ENCODE results near the gene ANK3. TPM values are rescaled to one million over a fixed set of nuclear protein-coding genes. Genes with fewer than 3 reads are reported as not detected.

ANK3 gene
- total RNA-seq, 4 donors from 2014 or later = 6.4 to 23.2 (median 13.5) TPM

DNA sequence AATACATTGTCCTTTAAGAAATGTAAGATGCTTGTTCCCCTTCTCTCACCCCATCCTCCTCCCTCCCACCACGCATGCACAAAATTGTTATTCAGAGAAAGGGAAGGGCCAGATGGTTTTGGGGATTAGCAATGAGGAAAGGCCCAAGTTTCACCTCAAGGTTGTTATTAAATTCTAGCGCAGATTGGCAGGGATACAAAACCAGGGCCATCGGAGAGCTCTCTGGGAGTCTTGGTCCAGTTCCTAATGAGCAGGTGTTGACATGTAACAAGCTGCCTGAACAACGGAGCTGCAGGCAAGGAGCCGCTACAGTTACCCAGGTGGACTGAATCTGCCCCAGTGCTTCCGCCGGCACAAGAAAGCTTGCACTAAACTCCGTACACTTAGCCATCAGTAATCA is 9.7 kb upstream of the ANK3 start:
- TF ChIP-seq, protein P1, sequence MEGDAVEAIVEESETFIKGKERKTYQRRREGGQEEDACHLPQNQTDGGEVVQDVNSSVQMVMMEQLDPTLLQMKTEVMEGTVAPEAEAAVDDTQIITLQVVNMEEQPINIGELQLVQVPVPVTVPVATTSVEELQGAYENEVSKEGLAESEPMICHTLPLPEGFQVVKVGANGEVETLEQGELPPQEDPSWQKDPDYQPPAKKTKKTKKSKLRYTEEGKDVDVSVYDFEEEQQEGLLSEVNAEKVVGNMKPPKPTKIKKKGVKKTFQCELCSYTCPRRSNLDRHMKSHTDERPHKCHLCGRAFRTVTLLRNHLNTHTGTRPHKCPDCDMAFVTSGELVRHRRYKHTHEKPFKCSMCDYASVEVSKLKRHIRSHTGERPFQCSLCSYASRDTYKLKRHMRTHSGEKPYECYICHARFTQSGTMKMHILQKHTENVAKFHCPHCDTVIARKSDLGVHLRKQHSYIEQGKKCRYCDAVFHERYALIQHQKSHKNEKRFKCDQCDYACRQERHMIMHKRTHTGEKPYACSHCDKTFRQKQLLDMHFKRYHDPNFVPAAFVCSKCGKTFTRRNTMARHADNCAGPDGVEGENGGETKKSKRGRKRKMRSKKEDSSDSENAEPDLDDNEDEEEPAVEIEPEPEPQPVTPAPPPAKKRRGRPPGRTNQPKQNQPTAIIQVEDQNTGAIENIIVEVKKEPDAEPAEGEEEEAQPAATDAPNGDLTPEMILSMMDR (IDR thresholded peaks at IDR 0.05; ENCODE audit: low read depth) = no peak

DNA sequence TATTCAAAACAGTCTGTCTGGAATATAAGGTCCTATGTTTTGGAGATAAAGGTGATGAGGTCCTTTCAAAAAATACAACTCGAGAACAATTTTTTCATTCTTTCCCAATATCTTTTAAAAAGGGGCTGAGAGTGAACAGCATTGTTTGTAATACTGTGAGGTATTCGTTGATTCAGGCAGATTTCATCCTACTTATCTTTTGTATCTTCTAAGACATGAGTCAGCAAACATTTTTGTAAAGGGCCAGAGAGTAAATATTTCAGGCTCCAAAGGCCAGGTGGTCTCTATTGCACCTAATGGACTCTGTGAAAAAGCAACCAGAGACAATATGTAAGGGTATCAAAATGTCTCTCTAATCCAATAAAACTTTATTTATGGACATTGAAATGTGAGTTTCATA is 8.1 kb upstream of the ANK3 start:
- TF ChIP-seq, protein P1 (IDR thresholded peaks at IDR 0.05; ENCODE audit: low read depth) = no peak

DNA sequence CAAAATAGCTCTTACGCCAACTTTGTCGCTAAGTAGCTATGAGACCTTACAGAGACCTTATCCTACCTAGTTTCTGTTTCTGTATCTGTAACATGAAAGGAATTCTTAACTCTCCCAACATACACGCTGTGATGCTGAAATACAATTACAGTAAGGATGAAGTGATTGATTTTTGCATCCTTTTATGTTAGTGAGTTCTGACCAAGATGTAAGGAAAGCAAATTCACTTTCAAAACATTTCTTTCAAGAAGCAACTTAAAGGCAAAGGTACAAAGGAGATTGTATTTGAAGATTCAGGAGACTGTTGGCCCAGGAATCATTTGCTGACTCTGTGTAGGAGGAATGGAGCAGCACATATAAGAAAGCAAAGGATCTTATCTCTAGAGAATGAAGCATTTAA is 7.1 kb upstream of the ANK3 start:
- TF ChIP-seq, protein P1 (IDR thresholded peaks at IDR 0.05; ENCODE audit: low read depth) = no peak

DNA sequence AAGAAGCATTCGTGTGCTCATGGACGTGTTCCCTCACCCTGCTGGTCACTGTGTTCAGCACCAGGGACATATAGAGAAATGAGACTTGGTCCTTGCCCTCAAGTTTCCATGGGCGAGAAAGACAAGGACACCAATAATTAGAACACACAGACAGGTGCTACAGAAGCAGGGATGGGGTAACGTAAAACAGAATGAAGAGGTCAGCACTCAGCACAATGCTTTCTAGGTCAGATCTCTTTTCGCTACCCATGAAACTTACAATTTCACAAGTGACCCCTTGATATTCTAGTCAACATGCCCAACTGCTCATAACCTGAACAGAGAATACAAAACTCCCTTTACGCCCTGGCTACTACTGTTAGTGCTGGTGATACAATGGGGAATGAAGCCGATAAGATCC is 6.0 kb upstream of the ANK3 start:
- TF ChIP-seq, protein P1 (IDR thresholded peaks at IDR 0.05; ENCODE audit: low read depth) = no peak

DNA sequence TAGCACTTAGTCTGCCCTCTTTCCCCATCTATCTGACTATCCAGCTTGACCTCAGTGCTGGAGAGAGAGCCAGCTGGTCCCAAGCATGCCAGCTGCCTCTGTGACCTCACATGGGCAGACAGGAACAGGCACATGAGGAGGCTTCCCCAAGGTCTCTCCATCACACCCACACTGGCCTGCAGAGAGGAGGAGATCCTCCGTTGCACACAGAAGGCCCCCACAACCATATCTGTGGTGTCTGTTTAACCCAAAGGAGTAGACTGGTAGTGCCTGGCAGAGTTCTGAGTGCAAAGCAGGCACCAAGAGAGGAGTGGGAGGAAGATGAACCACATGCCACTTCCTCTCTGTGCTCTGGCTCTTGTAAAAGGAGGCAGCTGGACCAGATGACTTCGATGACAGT is 4.8 kb upstream of the ANK3 start:
- TF ChIP-seq, protein P1 (IDR thresholded peaks at IDR 0.05; ENCODE audit: low read depth) = no peak

DNA sequence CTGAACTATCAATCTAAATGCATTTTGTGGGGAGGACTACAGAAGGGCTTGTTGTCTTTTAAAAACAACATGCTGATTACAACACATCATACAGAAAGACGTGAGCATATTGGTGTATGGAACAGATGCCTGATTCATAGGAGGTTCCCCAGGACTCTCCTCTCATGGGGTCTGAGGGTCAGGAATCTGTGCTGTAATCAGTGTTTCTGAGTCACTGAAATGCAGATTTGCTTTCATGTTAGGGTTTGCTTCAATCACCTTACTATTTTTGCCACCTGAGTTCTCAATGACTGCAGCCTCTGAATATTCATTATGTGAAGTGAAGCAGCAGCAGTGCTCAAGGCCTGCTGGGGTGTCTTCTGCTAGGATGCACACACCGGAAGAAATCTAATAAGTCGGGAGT is 550 bp upstream of the ANK3 start:
- TF ChIP-seq, protein P1 (IDR thresholded peaks at IDR 0.05; ENCODE audit: low read depth) = no peak

DNA sequence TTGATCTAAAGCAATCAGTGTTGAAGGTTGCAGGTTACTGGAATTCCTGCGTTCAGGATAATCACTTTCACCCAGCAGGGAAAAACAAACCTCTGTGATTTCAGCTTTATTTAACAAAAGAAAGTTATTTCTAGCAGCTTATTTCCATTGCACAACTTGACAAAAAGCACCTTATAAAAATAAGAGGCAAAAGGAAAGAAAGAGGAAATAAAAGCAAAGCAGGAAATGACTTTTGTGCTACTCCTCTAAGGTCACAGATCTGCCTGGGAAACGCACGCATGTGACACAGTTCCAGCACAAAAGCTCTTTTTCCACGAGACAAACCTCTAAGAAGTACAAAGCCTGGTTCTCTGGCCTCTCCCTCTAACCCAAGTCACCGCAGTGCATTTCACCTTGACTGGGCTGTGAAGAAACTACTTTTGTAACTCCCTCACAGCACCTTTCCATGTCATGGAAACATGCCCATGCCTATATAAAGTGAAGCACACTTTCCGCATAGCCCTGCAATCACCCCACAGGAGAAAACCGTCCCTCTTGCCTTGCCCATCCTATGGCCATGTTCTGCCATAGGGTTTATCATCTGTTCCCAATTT is 870 bp downstream of the ANK3 start:
- TF ChIP-seq, protein P1 (IDR thresholded peaks at IDR 0.05; ENCODE audit: low read depth) = no peak
